Keratinocyte (primary cell): ENCODE data around the gene NEURL4. TPM values are rescaled to one million over a fixed set of nuclear protein-coding genes. Genes with fewer than 3 reads are reported as not detected.

ENCODE experiments used
- DNase-seq: peaks from one replicate; pipeline ENCODE4 v3.0.0-alpha.2; 2011; ENCODE audit warnings: low read depth, missing footprints, low spot score
- FAIRE-seq: peaks from 2 replicates; lab custom pipeline; 2011; peaks lifted over from hg19 to GRCh38; lab: Jason Lieb, UNC
- H2AFZ ChIP-seq: 2 replicates; pipeline ENCODE4 v1.6.0; 2012; ENCODE audit warnings: low read length, control low read depth, inconsistent platforms; ENCODE audit not compliant: control insufficient read depth
- H3K27ac ChIP-seq: 2 replicates; pipeline ENCODE4 v1.5.1; 2011; ENCODE audit warnings: low read length; ENCODE audit not compliant: control insufficient read depth, insufficient read depth
- H3K27me3 ChIP-seq: 3 replicates; pipeline ENCODE4 v1.6.0; 2011; ENCODE audit warnings: low read length; ENCODE audit not compliant: control insufficient read depth, insufficient read depth; ENCODE audit errors: extremely low read depth
- H3K36me3 ChIP-seq, 2 experiments: 2 replicates in 1 of 2; 3 replicates in 1 of 2; pipeline ENCODE4 v1.5.1; 2011; ENCODE audit warnings: low read length in 2 of 2, mild to moderate bottlenecking in 1 of 2; ENCODE audit not compliant: control insufficient read depth in 2 of 2, insufficient read depth in 2 of 2; ENCODE audit errors: extremely low read depth in 1 of 2
- H3K4me1 ChIP-seq: 3 replicates; pipeline ENCODE4 v1.5.1; 2011; ENCODE audit warnings: low read length; ENCODE audit not compliant: control insufficient read depth, insufficient read depth; ENCODE audit errors: extremely low read depth
- H3K4me2 ChIP-seq: 3 replicates; pipeline ENCODE4 v1.6.0; 2011; ENCODE audit warnings: low read depth, low read length; ENCODE audit not compliant: control insufficient read depth, insufficient read depth; ENCODE audit errors: extremely low read depth
- H3K4me3 ChIP-seq, 3 experiments: fragments of 200-600 bp in 1 of 3; sonication (generic) in 1 of 3; 2 replicates in 2 of 3; 3 replicates in 1 of 3; pipeline ENCODE4 v1.5.1; 2011 to 2016; ENCODE audit warnings: low read length in 3 of 3, mild to moderate bottlenecking in 3 of 3, control low read depth in 2 of 3, inconsistent platforms in 1 of 3, low read depth in 1 of 3, mixed read lengths in 1 of 3, mixed run types in 1 of 3, moderate library complexity in 1 of 3; ENCODE audit not compliant: control insufficient read depth in 2 of 3, insufficient read depth in 2 of 3; ENCODE audit errors: extremely low read depth in 1 of 3
- H3K79me2 ChIP-seq: 2 replicates; pipeline ENCODE4 v1.6.0; 2012; ENCODE audit warnings: low read length; ENCODE audit not compliant: control insufficient read depth, insufficient read depth
- H3K9ac ChIP-seq: 3 replicates; pipeline ENCODE4 v1.6.0; 2011; ENCODE audit warnings: low read length; ENCODE audit not compliant: control insufficient read depth, insufficient read depth; ENCODE audit errors: extremely low read depth
- H3K9me1 ChIP-seq: 3 replicates; pipeline ENCODE4 v1.6.0; 2011; ENCODE audit warnings: low read length; ENCODE audit not compliant: control insufficient read depth, insufficient read depth; ENCODE audit errors: extremely low read depth
- H3K9me3 ChIP-seq: 2 replicates; pipeline ENCODE4 v1.5.1; 2012; ENCODE audit warnings: low read depth, low read length; ENCODE audit not compliant: control insufficient read depth
- H4K20me1 ChIP-seq: 3 replicates; pipeline ENCODE4 v1.6.0; 2011; ENCODE audit warnings: low read length; ENCODE audit not compliant: control insufficient read depth, insufficient read depth; ENCODE audit errors: extremely low read depth
- EZH2 ChIP-seq: IDR thresholded peaks from one replicate; pipeline ENCODE4 v1.6.1; 2012; ENCODE audit warnings: inconsistent platforms, mild to moderate bottlenecking, low read length, moderate library complexity
- dilution Hi-C: fragments of 300-500 bp; cut with MboI; formaldehyde crosslinking; loops from one replicate; pipeline ENCODE4 v1.7.0; 2020; ENCODE audit warnings: low sequenced_read_pairs; ENCODE audit not compliant: extremely low pct_ligation_motif_present
- polyA plus RNA-seq, 5 experiments: library from polyadenylated mRNA; depleted of rRNA in 3 of 5; stranded (reverse) in 3 of 5; stranded (forward) in 1 of 5; unstranded in 1 of 5; fragments of >200 nt; gene quantifications; 1 replicate in 1 of 5; 2 replicates in 3 of 5; 3 replicates in 1 of 5; pipeline versions ENCODE4 v1.2.1 to v1.2.3, GENCODE V29; 2011 to 2012; ENCODE audit warnings: missing spikeins in 2 of 5, low read depth in 1 of 5, low replicate concordance in 1 of 5
- TF ChIP-seq, protein P1 (sequence below), 3 experiments: IDR thresholded peaks in 1 of 3; conservative IDR thresholded peaks in 1 of 3; optimal IDR thresholded peaks in 1 of 3; 2 replicates in 2 of 3; 3 replicates in 1 of 3; pipeline versions ENCODE3 to v1.5.1; 2011; ENCODE audit warnings: low read length in 3 of 3, mild to moderate bottlenecking in 3 of 3, moderate library complexity in 2 of 3, control low read depth in 1 of 3, inconsistent platforms in 1 of 3; ENCODE audit not compliant: insufficient read depth in 2 of 3; ENCODE audit errors: extremely low read depth in 1 of 3

Gene NEURL4
- polyA plus RNA-seq, 1 donor (not counting 4 experiments of a cell fraction or from before 2014, with no cell fraction given), result 11.3 TPM

DNA sequence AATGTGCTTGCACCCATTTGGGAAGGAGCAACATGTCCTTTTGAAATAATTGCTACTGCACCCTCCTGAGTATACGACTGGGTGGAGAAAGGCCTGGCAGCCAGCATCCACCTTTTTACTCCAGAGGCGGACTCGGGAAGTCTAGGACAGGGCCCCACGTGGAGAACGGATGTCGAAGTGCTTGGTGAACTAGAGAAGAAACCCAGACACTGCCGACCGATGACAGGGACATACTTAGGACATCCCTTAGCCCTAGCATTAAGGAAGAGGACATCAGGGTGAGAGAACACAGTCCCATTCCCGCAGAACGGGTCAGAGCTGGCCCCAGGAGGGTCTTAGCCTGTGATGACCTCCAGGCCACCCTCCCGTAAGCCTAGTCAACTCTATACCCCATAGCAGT is 38.5 kb downstream of the NEURL4 start:
- H3K4me3 ChIP-seq, result no peak overlapping the region
- no peak overlapping the region for H2AFZ ChIP-seq
- no peak overlapping the region for H3K27ac ChIP-seq
- no peaks in the 10 kb centered on the region for H3K79me2 ChIP-seq
- no peaks in the 10 kb centered on the region for H3K9me1 ChIP-seq
- H4K20me1 ChIP-seq, result peaks cover 2% of the 10 kb centered on the region
- FAIRE-seq (no peak), DNase-seq (no peak)
- H3K36me3 ChIP-seq, result no peaks in the 10 kb centered on the region
- peaks cover 14% of the 10 kb centered on the region for H3K4me1 ChIP-seq
- no peaks in the 10 kb centered on the region for H3K9me3 ChIP-seq
- no peak overlapping the region for H3K4me2 ChIP-seq
- dilution Hi-C loops, result no loop called here
- peaks cover 48% of the 10 kb centered on the region for H3K27me3 ChIP-seq
- no peak overlapping the region for H3K9ac ChIP-seq
- TF ChIP-seq EZH2, result no peak
- TF ChIP-seq, protein P1, sequence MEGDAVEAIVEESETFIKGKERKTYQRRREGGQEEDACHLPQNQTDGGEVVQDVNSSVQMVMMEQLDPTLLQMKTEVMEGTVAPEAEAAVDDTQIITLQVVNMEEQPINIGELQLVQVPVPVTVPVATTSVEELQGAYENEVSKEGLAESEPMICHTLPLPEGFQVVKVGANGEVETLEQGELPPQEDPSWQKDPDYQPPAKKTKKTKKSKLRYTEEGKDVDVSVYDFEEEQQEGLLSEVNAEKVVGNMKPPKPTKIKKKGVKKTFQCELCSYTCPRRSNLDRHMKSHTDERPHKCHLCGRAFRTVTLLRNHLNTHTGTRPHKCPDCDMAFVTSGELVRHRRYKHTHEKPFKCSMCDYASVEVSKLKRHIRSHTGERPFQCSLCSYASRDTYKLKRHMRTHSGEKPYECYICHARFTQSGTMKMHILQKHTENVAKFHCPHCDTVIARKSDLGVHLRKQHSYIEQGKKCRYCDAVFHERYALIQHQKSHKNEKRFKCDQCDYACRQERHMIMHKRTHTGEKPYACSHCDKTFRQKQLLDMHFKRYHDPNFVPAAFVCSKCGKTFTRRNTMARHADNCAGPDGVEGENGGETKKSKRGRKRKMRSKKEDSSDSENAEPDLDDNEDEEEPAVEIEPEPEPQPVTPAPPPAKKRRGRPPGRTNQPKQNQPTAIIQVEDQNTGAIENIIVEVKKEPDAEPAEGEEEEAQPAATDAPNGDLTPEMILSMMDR (optimal IDR thresholded peaks at IDR 0.05 in 1 of 3, IDR thresholded peaks at IDR 0.05 in 1 of 3, conservative IDR thresholded peaks at IDR 0.05 in 1 of 3; ENCODE audit: extremely low read depth in 1 of 3, insufficient read depth in 2 of 3, low read length in 3 of 3), result no peak

DNA sequence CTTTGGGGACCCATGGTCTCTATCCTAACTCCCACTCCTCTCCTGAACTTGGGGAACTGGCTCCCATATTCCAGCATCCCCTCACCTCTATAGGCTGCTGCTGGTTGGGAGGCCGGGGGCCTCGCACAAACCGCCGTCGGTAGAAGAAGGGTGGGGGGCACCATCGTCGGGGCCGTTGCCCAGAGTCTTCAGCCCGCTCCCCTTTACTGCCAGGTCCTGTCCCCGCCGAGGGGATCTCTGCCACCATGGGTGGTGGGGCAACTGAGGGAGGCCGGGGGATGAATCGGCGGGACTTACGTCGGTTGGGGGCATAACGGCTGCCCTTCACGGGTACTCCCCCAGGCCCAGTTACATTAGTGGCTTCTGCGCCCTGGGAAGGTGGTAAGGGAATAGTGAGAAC is 39.0 kb downstream of the NEURL4 start:
- Histone ChIP-seq H3K4me2 (no peak overlapping the region), H3K79me2 (no peaks in the 10 kb centered on the region), H3K9me3 (no peaks in the 10 kb centered on the region), H4K20me1 (peaks cover 2% of the 10 kb centered on the region), H3K27ac (no peak overlapping the region), H2AFZ (no peak overlapping the region), H3K4me3 (no peak overlapping the region), H3K27me3 (peaks cover 50% of the 10 kb centered on the region), H3K9me1 (no peaks in the 10 kb centered on the region), H3K4me1 (peaks cover 14% of the 10 kb centered on the region), H3K9ac (no peak overlapping the region), H3K36me3 (no peaks in the 10 kb centered on the region)
- TF ChIP-seq EZH2, result no peak
- TF ChIP-seq, protein P1 (optimal IDR thresholded peaks at IDR 0.05 in 1 of 3, IDR thresholded peaks at IDR 0.05 in 1 of 3, conservative IDR thresholded peaks at IDR 0.05 in 1 of 3; ENCODE audit: extremely low read depth in 1 of 3, insufficient read depth in 2 of 3, low read length in 3 of 3), result no peak
- DNase-seq (no peak), FAIRE-seq (no peak)
- dilution Hi-C loops, result no loop called here
